MV-4-11 (cell line): ENCODE measurements around the gene TIAL1.
"Not testable (repeated sequence)": the region's sequence is repeated elsewhere in the genome, so short reads cannot be mapped to it uniquely, and the experiment has no call there.

Experiments
- DNase-seq: peaks from one replicate; lab custom pipeline; 2025; lab: John Stamatoyannopoulos, UW

The TIAL1 gene

GRCh38 chr10:119549247-119549999 is 47.3 kb downstream of the TIAL1 start:
- no peak for DNase-seq

- DNase-seq = no peak
Measured at GRCh38 chr10:119546009-119546408, 50.8 kb downstream of the TIAL1 start.

GRCh38 chr10:119545310-119545709 is 51.5 kb downstream of the TIAL1 start:
- DNase-seq = no peak

GRCh38 chr10:119543814-119544642 is 52.7 kb downstream of the TIAL1 start:
- no peak for DNase-seq

GRCh38 chr10:119542988-119543813 is 53.6 kb downstream of the TIAL1 start:
- DNase-seq = peak; percentile 69

- DNase-seq = peak; percentile 80
Measured at GRCh38 chr10:119542357-119542987, 54.3 kb downstream of the TIAL1 start, which contains the start of gene RGS10. Gene RGS10, minus strand, starts transcription at chr10:119542719. Its CDS starts 81 bp downstream, at chr10:119542638.

- DNase-seq = peak; percentile 48
Measured at GRCh38 chr10:119541459-119542356, 55.1 kb downstream of the TIAL1 start.

- DNase-seq = no peak
Measured at GRCh38 chr10:119541046-119541445, 55.7 kb downstream of the TIAL1 start.

- DNase-seq = no peak
Measured at GRCh38 chr10:119540038-119540437, 56.7 kb downstream of the TIAL1 start.

GRCh38 chr10:119539359-119539825 is 57.4 kb downstream of the TIAL1 start:
- DNase-seq = no peak

- no peak for DNase-seq
Measured at GRCh38 chr10:119538632-119539358, 58.0 kb downstream of the TIAL1 start.

- DNase-seq = no peak
Measured at GRCh38 chr10:119537953-119538630, 58.7 kb downstream of the TIAL1 start.

- peak; percentile 54 for DNase-seq
Measured at GRCh38 chr10:119536508-119537025, 60.2 kb downstream of the TIAL1 start.

- DNase-seq = no peak
Measured at GRCh38 chr10:119535837-119536507, 60.8 kb downstream of the TIAL1 start.

GRCh38 chr10:119535305-119535704 is 61.5 kb downstream of the TIAL1 start:
- DNase-seq = no peak

- DNase-seq = no peak
Measured at GRCh38 chr10:119533473-119533872, 63.3 kb downstream of the TIAL1 start.

- DNase-seq = peak; percentile 69
Measured at GRCh38 chr10:119532791-119533190, 64.0 kb downstream of the TIAL1 start.

GRCh38 chr10:119532251-119532650 is 64.5 kb downstream of the TIAL1 start:
- DNase-seq = not testable (repeated sequence)
